NCI-H1694 treated with DMSO at 0.1 percent for 48 hours (cell line): ENCODE results near the gene YAP1.

Experiments used
- DNase-seq: peaks from one replicate; lab custom pipeline; 2025; lab: John Stamatoyannopoulos, UW

The YAP1 gene

GRCh38 chr11:102280245-102280833 lies 170.1 kb downstream of the YAP1 start:
- DNase-seq: no peak
